Natural killer cell treated with Interleukin-12 subunit alpha and Interleukin-12 subunit beta and Interleukin-15 and Interleukin-18, amount 100 ng/mL, for 72 hours (primary cell): ENCODE data around the gene PLD3. TPM values are rescaled to one million over a fixed set of nuclear protein-coding genes. Genes with fewer than 3 reads are reported as not detected.
"Not testable (repeated sequence)": the region's sequence is repeated elsewhere in the genome, so short reads cannot be mapped to it uniquely, and the experiment has no call there.

Source experiments
- ATAC-seq, 2 donors: fragments of 150-1000 bp; cut with Tn5 transposase in 1 of 2; sonication (Bioruptor Pico), chemical (Tn5 transposase) in 1 of 2; 2 replicates each; pipeline ENCODE4 v1.10.0; 2021
- DNase-seq: peaks from one replicate; pipeline ENCODE4 v3.0.0; 2022; ENCODE audit warnings: low spot score
- H3K27ac Mint-ChIP-seq, 2 donors: 1 replicate in 1 of 2; 2 replicates in 1 of 2; pipeline ENCODE4 v1.8.0; 2022; ENCODE audit warnings: mixed read lengths in 2 of 2, mild to moderate bottlenecking in 1 of 2, moderate library complexity in 1 of 2
- H3K27me3 Mint-ChIP-seq, 2 donors: 1 replicate in 1 of 2; 2 replicates in 1 of 2; pipeline ENCODE4 v1.8.0; 2022; ENCODE audit warnings: mixed read lengths in 2 of 2
- H3K36me3 Mint-ChIP-seq: one replicate; pipeline ENCODE4 v1.8.0; 2022; ENCODE audit warnings: mixed read lengths
- H3K4me1 Mint-ChIP-seq, 2 donors: 1 replicate in 1 of 2; 2 replicates in 1 of 2; pipeline ENCODE4 v1.8.0; 2022; ENCODE audit warnings: low read depth in 2 of 2, mixed read lengths in 2 of 2, mild to moderate bottlenecking in 1 of 2
- H3K4me3 Mint-ChIP-seq: one replicate; pipeline ENCODE4 v1.8.0; 2022; ENCODE audit warnings: mixed read lengths
- H3K9me3 Mint-ChIP-seq: 2 replicates; pipeline ENCODE4 v1.8.0; 2022; ENCODE audit warnings: mixed read lengths
- total RNA-seq, 2 donors: library from RNA; stranded (reverse); gene quantifications; one replicate each; pipeline ENCODE4 v1.2.3, GENCODE V29; 2022

The PLD3 gene
- total RNA-seq, 2 donors from 2014 or later = 67.4 to 92.0 TPM

DNA sequence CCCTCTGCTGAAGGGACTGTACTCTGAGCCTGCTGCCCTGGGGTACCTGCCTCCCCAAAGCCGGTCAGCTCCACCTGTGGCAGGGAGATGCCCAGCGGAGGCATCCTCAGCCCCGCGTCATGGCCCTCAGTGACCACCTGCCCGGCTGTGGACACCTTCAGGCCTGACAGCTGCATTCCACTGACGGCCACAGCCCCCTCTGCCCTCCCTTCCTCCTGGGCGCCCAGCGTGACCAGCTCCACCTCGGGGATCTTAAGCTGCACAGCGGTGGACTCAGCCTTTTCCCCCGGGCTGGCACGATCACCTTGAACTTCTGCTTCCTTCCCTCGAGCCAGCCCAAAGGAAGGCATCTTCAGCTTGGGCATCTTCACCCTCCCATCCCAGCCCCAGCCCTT, 46.3 kb downstream of the PLD3 start:
- no peak overlapping the region for H3K27ac Mint-ChIP-seq
- H3K36me3 Mint-ChIP-seq = no peaks in the 10 kb centered on the region
- H3K27me3 Mint-ChIP-seq = peaks cover 0 to 3% of the 10 kb centered on the region in 2 donors
- ATAC-seq = no peak
- no peak for DNase-seq
- H3K4me1 Mint-ChIP-seq = peaks cover 7 to 10% of the 10 kb centered on the region in 2 donors
- H3K9me3 Mint-ChIP-seq = no peaks in the 10 kb centered on the region
- no peak overlapping the region for H3K4me3 Mint-ChIP-seq

- Mint-ChIP-seq H3K9me3 (no peaks in the 10 kb centered on the region), H3K4me1 (peaks cover 7 to 10% of the 10 kb centered on the region in 2 donors), H3K4me3 (no peak overlapping the region), H3K36me3 (no peaks in the 10 kb centered on the region), H3K27ac (no peak overlapping the region), H3K27me3 (peaks cover 0 to 3% of the 10 kb centered on the region in 2 donors)
- ATAC-seq = no peak
- DNase-seq = no peak
These were observed 47.5 kb downstream of the PLD3 start for GRCh38 chr19:40395956-40396355.

GRCh38 chr19:40396886-40397567, 48.5 kb downstream of the PLD3 start:
- no peak overlapping the region for H3K4me3 Mint-ChIP-seq
- H3K27ac Mint-ChIP-seq = no peak overlapping the region
- DNase-seq (no peak), ATAC-seq (no peak)
- no peaks in the 10 kb centered on the region for H3K9me3 Mint-ChIP-seq
- peaks cover 0 to 3% of the 10 kb centered on the region in 2 donors for H3K27me3 Mint-ChIP-seq
- no peaks in the 10 kb centered on the region for H3K36me3 Mint-ChIP-seq
- H3K4me1 Mint-ChIP-seq = peaks cover 7 to 10% of the 10 kb centered on the region in 2 donors

GRCh38 chr19:40397568-40397906, 49.0 kb downstream of the PLD3 start:
- no peaks in the 10 kb centered on the region for H3K9me3 Mint-ChIP-seq
- no peak for DNase-seq
- peaks cover 0 to 3% of the 10 kb centered on the region in 2 donors for H3K27me3 Mint-ChIP-seq
- H3K4me1 Mint-ChIP-seq = peaks cover 7% of the 10 kb centered on the region in 2 donors
- H3K4me3 Mint-ChIP-seq = no peak overlapping the region
- no peak for ATAC-seq
- H3K36me3 Mint-ChIP-seq = no peaks in the 10 kb centered on the region
- no peak overlapping the region for H3K27ac Mint-ChIP-seq

GRCh38 chr19:40398417-40399131, 50.1 kb downstream of the PLD3 start:
- peaks cover 0 to 3% of the 10 kb centered on the region in 2 donors for H3K27me3 Mint-ChIP-seq
- H3K36me3 Mint-ChIP-seq = no peaks in the 10 kb centered on the region
- DNase-seq (no peak), ATAC-seq (peak; percentile 23 to 50)
- peaks cover 12 to 15% of the 10 kb centered on the region in 2 donors for H3K4me1 Mint-ChIP-seq
- H3K4me3 Mint-ChIP-seq = no peak overlapping the region
- H3K27ac Mint-ChIP-seq = no peak overlapping the region
- H3K9me3 Mint-ChIP-seq = no peaks in the 10 kb centered on the region

GRCh38 chr19:40400559-40400958, 52.1 kb downstream of the PLD3 start:
- Mint-ChIP-seq H3K36me3 (no peaks in the 10 kb centered on the region), H3K27ac (no peak overlapping the region), H3K4me1 (peaks cover 24 to 25% of the 10 kb centered on the region in 2 donors), H3K27me3 (peaks cover 0 to 3% of the 10 kb centered on the region in 2 donors), H3K9me3 (no peaks in the 10 kb centered on the region), H3K4me3 (no peak overlapping the region)
- DNase-seq (no peak), ATAC-seq (no peak)

DNA sequence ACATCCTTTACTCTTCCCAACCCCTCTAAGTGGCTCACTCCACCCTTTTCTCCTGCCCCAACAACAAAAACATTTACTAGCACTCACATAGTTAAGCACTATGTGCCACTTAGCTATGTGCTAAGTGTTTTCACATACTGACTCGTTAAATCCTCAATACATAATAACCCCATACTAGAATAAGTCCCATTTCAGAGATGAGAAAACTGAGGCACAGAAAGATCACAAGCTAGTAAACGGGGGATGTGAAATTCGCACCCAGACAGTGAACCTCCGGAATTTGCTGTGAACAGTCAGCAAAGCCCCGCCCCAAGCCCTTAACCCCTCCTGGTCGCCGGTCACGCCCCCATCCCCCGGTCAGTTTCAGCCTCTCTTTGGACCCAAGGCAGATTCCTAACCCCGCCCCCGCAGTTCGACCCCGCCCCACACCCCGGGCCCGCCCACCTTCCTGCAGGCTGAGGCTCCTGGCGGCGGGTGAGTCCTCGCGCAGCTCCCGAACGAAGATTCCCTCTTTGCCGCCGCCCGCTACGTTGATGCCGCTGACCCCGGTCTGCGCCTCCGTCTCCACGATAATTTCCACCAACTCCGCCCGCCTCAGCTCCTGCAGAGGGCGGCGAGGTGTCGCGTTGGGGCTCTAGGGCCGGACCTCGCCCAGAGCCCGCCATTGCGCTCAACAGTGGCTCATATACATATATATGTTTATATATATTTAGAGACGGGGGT, 54.9 kb downstream of the PLD3 start:
- peak overlapping the region; percentile 83 for H3K4me3 Mint-ChIP-seq
- H3K27ac Mint-ChIP-seq = peak overlapping the region; percentile 43 to 67
- H3K9me3 Mint-ChIP-seq = no peaks in the 10 kb centered on the region
- H3K36me3 Mint-ChIP-seq = no peaks in the 10 kb centered on the region
- peaks cover 0 to 3% of the 10 kb centered on the region in 2 donors for H3K27me3 Mint-ChIP-seq
- peaks cover 29 to 33% of the 10 kb centered on the region in 2 donors for H3K4me1 Mint-ChIP-seq
- DNase-seq (peak; percentile 93), ATAC-seq (peak; percentile 94)

DNA sequence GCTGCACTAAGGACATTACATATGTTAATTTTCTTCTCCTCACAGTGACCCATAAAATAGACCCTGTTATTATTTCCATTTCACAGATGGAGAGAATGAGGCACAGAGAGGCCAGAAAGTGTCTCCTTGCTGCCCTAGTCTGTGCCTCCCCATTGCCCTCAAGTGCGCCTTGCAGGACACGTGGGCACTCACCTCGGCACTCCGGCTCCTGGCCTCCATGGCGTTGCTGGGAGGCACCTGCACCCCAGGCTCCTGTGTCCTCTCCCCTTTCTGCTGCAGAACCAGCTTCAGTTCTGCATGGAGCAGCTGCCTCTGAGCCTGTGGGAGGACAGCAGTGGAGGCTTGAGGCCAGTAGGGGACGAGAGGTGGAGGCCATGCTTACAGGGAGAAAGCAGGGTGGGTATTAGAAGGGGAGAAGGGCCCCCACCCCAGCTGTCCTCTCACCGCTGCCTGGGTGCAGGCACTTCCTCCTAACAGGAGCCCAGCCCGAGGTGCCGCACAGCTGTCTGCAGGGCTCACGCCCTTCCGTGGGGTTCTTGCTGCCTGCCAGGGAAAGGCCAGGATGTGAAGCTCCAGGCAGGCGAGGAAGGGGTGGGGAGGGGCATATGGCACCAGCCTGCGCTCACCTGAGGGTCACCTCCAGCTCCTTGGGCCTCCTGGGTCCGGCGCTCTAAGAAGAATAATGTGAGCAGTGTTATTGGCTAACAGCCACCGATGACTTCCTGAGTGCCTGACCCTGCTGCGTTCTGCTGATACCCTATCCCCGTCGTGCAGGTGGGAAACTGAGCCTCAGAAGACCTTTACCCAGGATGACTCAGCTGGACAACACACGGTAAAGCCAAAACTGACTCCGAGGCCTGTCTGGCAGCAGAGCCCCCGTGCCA, 59.5 kb downstream of the PLD3 start:
- no peaks in the 10 kb centered on the region for H3K9me3 Mint-ChIP-seq
- ATAC-seq (no peak), DNase-seq (no peak)
- H3K27ac Mint-ChIP-seq = no peak overlapping the region
- H3K4me1 Mint-ChIP-seq = peaks cover 20 to 27% of the 10 kb centered on the region in 2 donors
- H3K36me3 Mint-ChIP-seq = no peaks in the 10 kb centered on the region
- H3K4me3 Mint-ChIP-seq = no peak overlapping the region
- no peaks in the 10 kb centered on the region for H3K27me3 Mint-ChIP-seq

GRCh38 chr19:40408598-40408925, 60.1 kb downstream of the PLD3 start:
- H3K36me3 Mint-ChIP-seq, H3K27ac Mint-ChIP-seq, H3K4me3 Mint-ChIP-seq, DNase-seq, ATAC-seq, H3K27me3 Mint-ChIP-seq, H3K9me3 Mint-ChIP-seq: not testable (repeated sequence)
- peaks cover 17 to 25% of the 10 kb centered on the region in 2 donors for H3K4me1 Mint-ChIP-seq

- Mint-ChIP-seq H3K27me3 (peaks cover 0 to 3% of the 10 kb centered on the region in 2 donors), H3K4me3 (no peak overlapping the region), H3K9me3 (no peaks in the 10 kb centered on the region), H3K4me1 (peaks cover 9 to 19% of the 10 kb centered on the region in 2 donors), H3K36me3 (no peaks in the 10 kb centered on the region), H3K27ac (no peak overlapping the region)
- ATAC-seq (no peak), DNase-seq (no peak)
These were observed 61.5 kb downstream of the PLD3 start for GRCh38 chr19:40410030-40410389.

- H3K36me3 Mint-ChIP-seq = no peaks in the 10 kb centered on the region
- no peak for DNase-seq
- no peaks in the 10 kb centered on the region for H3K9me3 Mint-ChIP-seq
These were observed 62.8 kb downstream of the PLD3 start for GRCh38 chr19:40411125-40411842.

GRCh38 chr19:40411958-40412499, 63.5 kb downstream of the PLD3 start:
- ATAC-seq = no peak
- H3K4me3 Mint-ChIP-seq = no peak overlapping the region
- no peak for DNase-seq
- no peak overlapping the region for H3K27ac Mint-ChIP-seq
- peaks cover 25 to 27% of the 10 kb centered on the region in 2 donors for H3K4me1 Mint-ChIP-seq
- H3K27me3 Mint-ChIP-seq = peaks cover 0 to 3% of the 10 kb centered on the region in 2 donors
- no peaks in the 10 kb centered on the region for H3K9me3 Mint-ChIP-seq
- no peaks in the 10 kb centered on the region for H3K36me3 Mint-ChIP-seq

More at GRCh38 chr19:40411125-40411842, 62.8 kb downstream of the PLD3 start:
- H3K4me1 Mint-ChIP-seq = peaks cover 21 to 23% of the 10 kb centered on the region in 2 donors
- ATAC-seq = no peak
- no peak overlapping the region for H3K4me3 Mint-ChIP-seq
- H3K27me3 Mint-ChIP-seq = peaks cover 0 to 3% of the 10 kb centered on the region in 2 donors
- no peak overlapping the region for H3K27ac Mint-ChIP-seq

DNA sequence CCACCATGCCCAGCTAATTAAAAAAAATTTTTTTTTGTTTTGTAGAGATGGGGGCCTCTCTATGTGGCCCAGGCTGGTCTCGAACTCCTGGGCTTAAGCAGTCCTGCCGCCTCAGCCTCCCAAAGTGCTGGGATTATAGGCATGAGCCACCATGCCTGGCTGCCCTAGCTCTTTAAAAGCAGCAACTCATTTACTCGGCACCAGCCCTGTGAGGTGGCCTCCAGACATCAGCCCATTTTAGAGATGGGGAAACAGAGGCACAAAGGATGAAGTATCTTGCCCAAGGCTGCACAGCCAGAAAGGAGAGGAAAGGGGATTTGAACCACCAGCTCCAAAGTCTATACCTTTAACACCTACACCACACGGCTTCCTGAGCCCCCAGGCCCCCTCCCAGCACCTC, 64.4 kb downstream of the PLD3 start:
- no peak for DNase-seq
- Mint-ChIP-seq H3K9me3 (no peaks in the 10 kb centered on the region), H3K4me3 (no peak overlapping the region)

More for the DNA sequence above, 64.4 kb downstream of the PLD3 start:
- peaks cover 29 to 30% of the 10 kb centered on the region in 2 donors for H3K4me1 Mint-ChIP-seq
- no peak for ATAC-seq
- no peaks in the 10 kb centered on the region for H3K36me3 Mint-ChIP-seq
- H3K27ac Mint-ChIP-seq = no peak overlapping the region
- H3K27me3 Mint-ChIP-seq = peaks cover 0 to 3% of the 10 kb centered on the region in 2 donors
